Measurements from ENCODE around the gene CHL1.
A peak's percentile ranks its signal among the peaks of the same experiment; 100 is the strongest.

The CHL1 gene

GRCh38 chr3:195666-196065 is 897 bp upstream of the CHL1 start:
- Histone ChIP-seq H3K9me3 (ENCODE audit: control insufficient read depth in 5 of 5, low read length in 5 of 5) (no peaks in the 10 kb centered on the region), H3K27me3 (ENCODE audit: control insufficient read depth in 5 of 5, insufficient read depth in 4 of 5, low read length in 5 of 5) (peaks cover 0 to 17% (median 4%) of the 10 kb centered on the region in 5 donors), H3K36me3 (ENCODE audit: control insufficient read depth in 5 of 5, insufficient read depth in 5 of 5, low read length in 5 of 5) (no peaks in the 10 kb centered on the region), H3K4me1 (ENCODE audit: control insufficient read depth in 5 of 5, insufficient read depth in 5 of 5, low read length in 5 of 5) (peaks cover 0 to 30% (median 22%) of the 10 kb centered on the region in 5 donors), H3K9ac (ENCODE audit: low read length in 5 of 5) (no peak overlapping the region), H3K27ac (ENCODE audit: low read depth, low read length) (no peak overlapping the region), H3K4me3 (ENCODE audit: low read depth in 1 of 5, low read length in 5 of 5) (peak overlapping the region in 1 of 5 donors; percentile 70)

GRCh38 chr3:197149-197827 is 725 bp downstream of the CHL1 start:
- Histone ChIP-seq H3K27ac (ENCODE audit: low read depth, low read length) (peak overlapping the region; percentile 37), H3K9ac (ENCODE audit: low read length in 5 of 5) (peak overlapping the region in 4 of 5 donors; percentile 30 to 80 (median 60))

GRCh38 chr3:197828-198491 is 1.4 kb downstream of the CHL1 start:
- H3K9ac ChIP-seq (ENCODE audit: low read length in 5 of 5), result peak overlapping the region in 4 of 5 donors; percentile 30 to 80 (median 60)
- peak overlapping the region; percentile 37 for H3K27ac ChIP-seq (ENCODE audit: low read depth, low read length)
- H3K36me3 ChIP-seq (ENCODE audit: control insufficient read depth in 5 of 5, insufficient read depth in 5 of 5, low read length in 5 of 5), result no peaks in the 10 kb centered on the region

More at GRCh38 chr3:197149-197827, 725 bp downstream of the CHL1 start:
- no peaks in the 10 kb centered on the region for H3K36me3 ChIP-seq (ENCODE audit: control insufficient read depth in 5 of 5, insufficient read depth in 5 of 5, low read length in 5 of 5)
- peaks cover 0 to 17% (median 4%) of the 10 kb centered on the region in 5 donors for H3K27me3 ChIP-seq (ENCODE audit: control insufficient read depth in 5 of 5, insufficient read depth in 4 of 5, low read length in 5 of 5)
- no peaks in the 10 kb centered on the region for H3K9me3 ChIP-seq (ENCODE audit: control insufficient read depth in 5 of 5, low read length in 5 of 5)
- H3K4me1 ChIP-seq (ENCODE audit: control insufficient read depth in 5 of 5, insufficient read depth in 5 of 5, low read length in 5 of 5), result peaks cover 0 to 30% (median 22%) of the 10 kb centered on the region in 5 donors
- peak overlapping the region; percentile 53 to 72 (median 69) for H3K4me3 ChIP-seq (ENCODE audit: low read depth in 1 of 5, low read length in 5 of 5)

DNA sequence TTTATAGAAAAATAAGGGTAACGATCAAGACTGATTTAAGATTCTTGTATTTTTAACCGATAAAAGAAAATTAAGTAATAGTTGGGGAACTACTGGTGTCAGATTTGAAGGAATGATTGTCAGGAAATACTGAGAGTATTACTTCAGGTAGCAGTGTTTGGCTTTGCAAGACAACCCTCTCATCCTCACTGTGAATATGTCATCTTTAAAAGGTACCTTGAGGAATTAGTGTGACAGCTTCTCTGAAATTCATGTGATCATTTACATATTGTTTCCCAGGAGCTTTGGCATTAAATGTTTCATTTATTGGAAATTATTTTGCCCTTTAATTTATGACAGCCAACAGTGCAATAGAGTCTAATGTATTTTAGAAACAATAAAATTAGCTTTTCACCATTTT is 3.3 kb downstream of the CHL1 start:
- Histone ChIP-seq H3K9ac (ENCODE audit: low read length in 5 of 5) (no peak overlapping the region), H3K4me3 (ENCODE audit: low read depth in 1 of 5, low read length in 5 of 5) (no peak overlapping the region), H3K27ac (ENCODE audit: low read depth, low read length) (no peak overlapping the region), H3K36me3 (ENCODE audit: control insufficient read depth in 5 of 5, insufficient read depth in 5 of 5, low read length in 5 of 5) (no peaks in the 10 kb centered on the region), H3K9me3 (ENCODE audit: control insufficient read depth in 5 of 5, low read length in 5 of 5) (no peaks in the 10 kb centered on the region), H3K27me3 (ENCODE audit: control insufficient read depth in 5 of 5, insufficient read depth in 4 of 5, low read length in 5 of 5) (peaks cover 0 to 17% (median 4%) of the 10 kb centered on the region in 5 donors), H3K4me1 (ENCODE audit: control insufficient read depth in 5 of 5, insufficient read depth in 5 of 5, low read length in 5 of 5) (peaks cover 0 to 29% (median 22%) of the 10 kb centered on the region in 5 donors)

More at GRCh38 chr3:197828-198491, 1.4 kb downstream of the CHL1 start:
- peaks cover 0 to 17% (median 4%) of the 10 kb centered on the region in 5 donors for H3K27me3 ChIP-seq (ENCODE audit: control insufficient read depth in 5 of 5, insufficient read depth in 4 of 5, low read length in 5 of 5)
- no peaks in the 10 kb centered on the region for H3K9me3 ChIP-seq (ENCODE audit: control insufficient read depth in 5 of 5, low read length in 5 of 5)
- peaks cover 0 to 35% (median 22%) of the 10 kb centered on the region in 5 donors for H3K4me1 ChIP-seq (ENCODE audit: control insufficient read depth in 5 of 5, insufficient read depth in 5 of 5, low read length in 5 of 5)
- peak overlapping the region; percentile 53 to 72 (median 69) for H3K4me3 ChIP-seq (ENCODE audit: low read depth in 1 of 5, low read length in 5 of 5)

DNA sequence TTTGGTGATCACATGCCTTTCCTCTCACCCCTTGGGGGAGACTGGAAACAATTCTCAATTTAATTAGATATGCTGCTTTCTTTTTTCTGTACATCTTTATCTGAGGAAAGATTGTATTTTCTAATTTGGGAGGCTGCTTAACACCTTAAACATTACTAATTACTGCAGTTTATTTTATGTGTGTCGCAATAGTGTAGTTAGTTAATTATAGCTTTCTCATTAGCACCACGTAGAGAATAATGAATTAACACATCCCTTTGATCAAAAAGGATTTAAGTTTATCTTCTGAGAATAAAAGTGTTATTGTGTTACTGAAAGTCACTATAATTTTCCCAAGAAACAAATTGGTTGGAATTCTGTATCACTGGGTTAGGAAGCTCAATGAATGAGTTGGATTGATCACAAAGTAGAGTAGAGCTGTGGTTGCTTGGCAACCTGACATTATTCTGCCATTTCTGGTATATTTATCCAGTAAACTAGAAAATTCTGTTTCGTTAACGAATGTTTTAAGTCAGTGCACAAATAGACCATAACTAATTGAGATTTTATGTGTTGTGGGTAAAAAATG is 4.3 kb downstream of the CHL1 start:
- no peaks in the 10 kb centered on the region for H3K36me3 ChIP-seq (ENCODE audit: control insufficient read depth in 5 of 5, insufficient read depth in 5 of 5, low read length in 5 of 5)
- H3K27me3 ChIP-seq (ENCODE audit: control insufficient read depth in 5 of 5, insufficient read depth in 4 of 5, low read length in 5 of 5), result peaks cover 0 to 17% (median 4%) of the 10 kb centered on the region in 5 donors
- no peaks in the 10 kb centered on the region for H3K9me3 ChIP-seq (ENCODE audit: control insufficient read depth in 5 of 5, low read length in 5 of 5)
- peaks cover 0 to 29% (median 22%) of the 10 kb centered on the region in 5 donors for H3K4me1 ChIP-seq (ENCODE audit: control insufficient read depth in 5 of 5, insufficient read depth in 5 of 5, low read length in 5 of 5)
- H3K4me3 ChIP-seq (ENCODE audit: low read depth in 1 of 5, low read length in 5 of 5), result no peak overlapping the region
- H3K27ac ChIP-seq (ENCODE audit: low read depth, low read length), result no peak overlapping the region
- no peak overlapping the region for H3K9ac ChIP-seq (ENCODE audit: low read length in 5 of 5)

GRCh38 chr3:204102-204501 is 7.5 kb downstream of the CHL1 start:
- Histone ChIP-seq H3K4me1 (ENCODE audit: control insufficient read depth in 5 of 5, insufficient read depth in 5 of 5, low read length in 5 of 5) (peaks cover 0 to 5% (median 3%) of the 10 kb centered on the region in 5 donors), H3K27ac (ENCODE audit: low read depth, low read length) (no peak overlapping the region), H3K27me3 (ENCODE audit: control insufficient read depth in 5 of 5, insufficient read depth in 4 of 5, low read length in 5 of 5) (no peaks in the 10 kb centered on the region), H3K9ac (ENCODE audit: low read length in 5 of 5) (no peak overlapping the region), H3K9me3 (ENCODE audit: control insufficient read depth in 5 of 5, low read length in 5 of 5) (no peaks in the 10 kb centered on the region), H3K36me3 (ENCODE audit: control insufficient read depth in 5 of 5, insufficient read depth in 5 of 5, low read length in 5 of 5) (no peaks in the 10 kb centered on the region), H3K4me3 (ENCODE audit: low read depth in 1 of 5, low read length in 5 of 5) (no peak overlapping the region)

GRCh38 chr3:207973-208372 is 11.4 kb downstream of the CHL1 start:
- Histone ChIP-seq H3K9me3 (ENCODE audit: control insufficient read depth in 5 of 5, low read length in 5 of 5) (no peaks in the 10 kb centered on the region), H3K4me3 (ENCODE audit: low read depth in 1 of 5, low read length in 5 of 5) (no peak overlapping the region), H3K27ac (ENCODE audit: low read depth, low read length) (no peak overlapping the region), H3K27me3 (ENCODE audit: control insufficient read depth in 5 of 5, insufficient read depth in 4 of 5, low read length in 5 of 5) (no peaks in the 10 kb centered on the region), H3K36me3 (ENCODE audit: control insufficient read depth in 5 of 5, insufficient read depth in 5 of 5, low read length in 5 of 5) (no peaks in the 10 kb centered on the region), H3K9ac (ENCODE audit: low read length in 5 of 5) (no peak overlapping the region), H3K4me1 (ENCODE audit: control insufficient read depth in 5 of 5, insufficient read depth in 5 of 5, low read length in 5 of 5) (peaks cover 0 to 3% (median 0%) of the 10 kb centered on the region in 5 donors)

DNA sequence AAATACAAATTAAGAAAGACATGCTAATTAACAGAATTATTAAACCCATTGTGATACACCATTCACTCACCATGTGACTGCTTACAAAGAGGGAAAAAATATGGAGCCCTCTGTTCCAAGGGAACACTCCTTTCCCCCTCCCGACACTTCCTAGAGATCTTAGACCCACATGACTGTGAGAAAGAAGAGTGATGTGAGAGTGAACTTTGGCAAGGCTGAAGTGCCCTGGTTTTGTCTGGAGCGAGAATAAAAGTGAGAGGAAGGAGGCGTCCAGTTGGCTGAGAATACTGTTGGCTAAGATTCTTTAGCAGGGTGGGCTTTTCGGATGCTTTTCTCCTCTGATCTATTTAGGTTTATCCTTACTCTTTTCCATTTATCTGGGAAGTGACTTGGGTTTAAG is 14.1 kb downstream of the CHL1 start:
- H3K27me3 ChIP-seq (ENCODE audit: control insufficient read depth in 5 of 5, insufficient read depth in 4 of 5, low read length in 5 of 5), result no peaks in the 10 kb centered on the region
- no peak overlapping the region for H3K27ac ChIP-seq (ENCODE audit: low read depth, low read length)
- H3K9me3 ChIP-seq (ENCODE audit: control insufficient read depth in 5 of 5, low read length in 5 of 5), result no peaks in the 10 kb centered on the region
- H3K4me3 ChIP-seq (ENCODE audit: low read depth in 1 of 5, low read length in 5 of 5), result no peak overlapping the region
- H3K4me1 ChIP-seq (ENCODE audit: control insufficient read depth in 5 of 5, insufficient read depth in 5 of 5, low read length in 5 of 5), result peaks cover 0 to 3% (median 0%) of the 10 kb centered on the region in 5 donors
- H3K36me3 ChIP-seq (ENCODE audit: control insufficient read depth in 5 of 5, insufficient read depth in 5 of 5, low read length in 5 of 5), result no peaks in the 10 kb centered on the region
- H3K9ac ChIP-seq (ENCODE audit: low read length in 5 of 5), result no peak overlapping the region

DNA sequence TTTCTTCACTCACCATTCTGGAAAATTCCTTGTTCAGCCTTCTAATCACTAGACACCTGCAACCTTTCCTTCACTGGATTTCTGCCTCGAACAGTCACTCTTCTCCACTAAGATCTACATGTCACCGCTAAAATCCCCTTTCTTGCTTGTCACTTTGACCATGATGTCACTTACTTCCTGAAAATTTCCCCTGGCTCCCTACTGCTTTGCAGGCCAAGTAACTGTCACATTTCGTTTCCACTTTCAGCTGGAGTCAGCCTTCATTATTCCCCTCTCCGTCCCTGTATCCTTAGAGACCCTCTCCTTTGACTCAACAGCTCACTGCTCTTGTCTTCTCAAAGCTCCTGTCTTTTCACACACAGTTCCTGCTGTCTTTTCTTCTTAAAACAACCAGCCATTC is 15.9 kb downstream of the CHL1 start:
- Histone ChIP-seq H3K9me3 (ENCODE audit: control insufficient read depth in 5 of 5, low read length in 5 of 5) (peaks cover 0 to 3% (median 0%) of the 10 kb centered on the region in 5 donors), H3K4me3 (ENCODE audit: low read depth in 1 of 5, low read length in 5 of 5) (no peak overlapping the region), H3K27ac (ENCODE audit: low read depth, low read length) (no peak overlapping the region)

More for the DNA sequence above, 15.9 kb downstream of the CHL1 start:
- no peaks in the 10 kb centered on the region for H3K36me3 ChIP-seq (ENCODE audit: control insufficient read depth in 5 of 5, insufficient read depth in 5 of 5, low read length in 5 of 5)
- no peaks in the 10 kb centered on the region for H3K27me3 ChIP-seq (ENCODE audit: control insufficient read depth in 5 of 5, insufficient read depth in 4 of 5, low read length in 5 of 5)
- no peak overlapping the region for H3K9ac ChIP-seq (ENCODE audit: low read length in 5 of 5)
- peaks cover 0 to under 1% (median 0%) of the 10 kb centered on the region in 5 donors for H3K4me1 ChIP-seq (ENCODE audit: control insufficient read depth in 5 of 5, insufficient read depth in 5 of 5, low read length in 5 of 5)

Measured in subcutaneous abdominal adipose tissue (tissue), 5 donors.